Naive thymus-derived CD8-positive, alpha-beta T cell (primary cell): Measurements from ENCODE around the gene ISM1. TPM values are rescaled to one million over a fixed set of nuclear protein-coding genes. Genes with fewer than 3 reads are reported as not detected.

ENCODE experiments used
- ATAC-seq, 2 donors: fragments of 150-1000 bp; cut with Tn5 transposase in 1 of 2; sonication (Bioruptor Pico), chemical (Tn5 transposase) in 1 of 2; 1 replicate in 1 of 2; 2 replicates in 1 of 2; pipeline ENCODE4 v1.10.0; 2021; ENCODE audit warnings: mild to moderate bottlenecking in 2 of 2, moderate library complexity in 2 of 2
- POLR2A ChIA-PET: fragments of 350-600 bp; sonication (Branson Sonifier 250); formaldehyde crosslinking; loops from one replicate; lab custom pipeline; 2021; ENCODE audit warnings: antibody characterized with exemption; lab: Charles Lee
- DNase-seq, 10 donors: peaks; one replicate each; pipeline versions ENCODE4 v3.0.0 to v3.0.0-alpha.2; 2020 to 2022
- H3K27ac Mint-ChIP-seq, 10 donors: one replicate each; pipeline ENCODE4 v1.8.0; 2020 to 2022; ENCODE audit warnings: mild to moderate bottlenecking in 10 of 10, mixed read lengths in 10 of 10, moderate library complexity in 4 of 10, inconsistent platforms in 1 of 10
- H3K27me3 Mint-ChIP-seq, 5 donors: one replicate each; pipeline ENCODE4 v1.8.0; 2021 to 2022; ENCODE audit warnings: mixed read lengths in 5 of 5
- H3K36me3 Mint-ChIP-seq, 3 donors: one replicate each; pipeline ENCODE4 v1.8.0; 2020 to 2022; ENCODE audit warnings: mixed read lengths in 3 of 3, mild to moderate bottlenecking in 2 of 3, inconsistent platforms in 1 of 3
- H3K4me1 Mint-ChIP-seq, 4 donors: one replicate each; pipeline ENCODE4 v1.8.0; 2021 to 2022; ENCODE audit warnings: mixed read lengths in 4 of 4
- H3K4me3 Mint-ChIP-seq, 10 donors: one replicate each; pipeline ENCODE4 v1.8.0; 2020 to 2022; ENCODE audit warnings: mild to moderate bottlenecking in 10 of 10, mixed read lengths in 10 of 10, moderate library complexity in 6 of 10, inconsistent platforms in 1 of 10
- H3K9me3 Mint-ChIP-seq, 9 donors: one replicate each; pipeline ENCODE4 v1.8.0; 2020 to 2022; ENCODE audit warnings: mixed read lengths in 9 of 9, mild to moderate bottlenecking in 3 of 9, inconsistent platforms in 1 of 9, moderate library complexity in 1 of 9
- polyA plus RNA-seq, 3 donors: library from polyadenylated mRNA; unstranded; fragments of 300-500 nt; fragmentation: Illumina TruSeq; gene quantifications; one replicate each; pipeline ENCODE4 v1.2.3, GENCODE V29; 2021
- total RNA-seq, 8 experiments: library from RNA in 2 of 8; stranded (reverse) in 2 of 8; gene quantifications; one replicate each; pipeline ENCODE4 v1.2.3 and lab custom pipeline; 2021 to 2026

The ISM1 gene
- total and polyA plus RNA-seq, 5 experiments from 2014 or later: 0.15 to 0.49 (median 0.23) TPM

GRCh38 chr20:13262302-13262650 lies 41.2 kb downstream of the ISM1 start:
- H3K4me1 Mint-ChIP-seq: peaks cover 4 to 10% (median 7%) of the 10 kb centered on the region in 4 donors
- H3K4me3 Mint-ChIP-seq: no peak overlapping the region
- ATAC-seq (no peak), DNase-seq (no peak)
- H3K27ac Mint-ChIP-seq: no peak overlapping the region
- no peaks in the 10 kb centered on the region for H3K27me3 Mint-ChIP-seq
- H3K36me3 Mint-ChIP-seq: no peaks in the 10 kb centered on the region
- POLR2A ChIA-PET: interaction anchor here (1.0 kb wide), 1 partner anchor 14 kb away, joined by 3 read pairs; no protein-coding TSS in a partner anchor
- no peaks in the 10 kb centered on the region for H3K9me3 Mint-ChIP-seq

GRCh38 chr20:13262671-13263360 lies 41.7 kb downstream of the ISM1 start:
- H3K27ac Mint-ChIP-seq: peak overlapping the region in 1 of 10 donors; percentile 63
- peaks cover 4 to 10% (median 7%) of the 10 kb centered on the region in 4 donors for H3K4me1 Mint-ChIP-seq
- POLR2A ChIA-PET: no interaction called here
- H3K4me3 Mint-ChIP-seq: no peak overlapping the region
- no peak for DNase-seq
- H3K27me3 Mint-ChIP-seq: no peaks in the 10 kb centered on the region
- H3K36me3 Mint-ChIP-seq: no peaks in the 10 kb centered on the region
- no peak for ATAC-seq
- H3K9me3 Mint-ChIP-seq: no peaks in the 10 kb centered on the region

- DNase-seq: no peak
- H3K27ac Mint-ChIP-seq: peak overlapping the region in 2 of 10 donors; percentile 10 to 55
- POLR2A ChIA-PET: no interaction called here
These were observed 42.4 kb downstream of the ISM1 start for GRCh38 chr20:13263451-13263850.

GRCh38 chr20:13264907-13265306 lies 43.8 kb downstream of the ISM1 start:
- Mint-ChIP-seq H3K4me1 (peaks cover 4 to 8% (median 7%) of the 10 kb centered on the region in 4 donors), H3K36me3 (no peaks in the 10 kb centered on the region), H3K27ac (no peak overlapping the region), H3K9me3 (no peaks in the 10 kb centered on the region), H3K27me3 (peaks cover 0 to 6% (median 4%) of the 10 kb centered on the region in 5 donors), H3K4me3 (no peak overlapping the region)
- POLR2A ChIA-PET: no interaction called here
- no peak for DNase-seq
- no peak for ATAC-seq

More at GRCh38 chr20:13263451-13263850, 42.4 kb downstream of the ISM1 start:
- no peak overlapping the region for H3K4me3 Mint-ChIP-seq
- H3K4me1 Mint-ChIP-seq: peaks cover 4 to 8% (median 7%) of the 10 kb centered on the region in 4 donors
- ATAC-seq: no peak
- no peaks in the 10 kb centered on the region for H3K9me3 Mint-ChIP-seq
- H3K36me3 Mint-ChIP-seq: no peaks in the 10 kb centered on the region
- H3K27me3 Mint-ChIP-seq: peaks cover 0 to 6% (median 0%) of the 10 kb centered on the region in 5 donors

GRCh38 chr20:13265941-13266340 lies 44.9 kb downstream of the ISM1 start:
- no peaks in the 10 kb centered on the region for H3K9me3 Mint-ChIP-seq
- H3K4me3 Mint-ChIP-seq: no peak overlapping the region
- POLR2A ChIA-PET: no interaction called here
- DNase-seq: no peak
- H3K4me1 Mint-ChIP-seq: peaks cover 4 to 8% (median 7%) of the 10 kb centered on the region in 4 donors
- no peaks in the 10 kb centered on the region for H3K36me3 Mint-ChIP-seq
- peaks cover 0 to 10% (median 5%) of the 10 kb centered on the region in 5 donors for H3K27me3 Mint-ChIP-seq
- H3K27ac Mint-ChIP-seq: no peak overlapping the region
- no peak for ATAC-seq

DNA sequence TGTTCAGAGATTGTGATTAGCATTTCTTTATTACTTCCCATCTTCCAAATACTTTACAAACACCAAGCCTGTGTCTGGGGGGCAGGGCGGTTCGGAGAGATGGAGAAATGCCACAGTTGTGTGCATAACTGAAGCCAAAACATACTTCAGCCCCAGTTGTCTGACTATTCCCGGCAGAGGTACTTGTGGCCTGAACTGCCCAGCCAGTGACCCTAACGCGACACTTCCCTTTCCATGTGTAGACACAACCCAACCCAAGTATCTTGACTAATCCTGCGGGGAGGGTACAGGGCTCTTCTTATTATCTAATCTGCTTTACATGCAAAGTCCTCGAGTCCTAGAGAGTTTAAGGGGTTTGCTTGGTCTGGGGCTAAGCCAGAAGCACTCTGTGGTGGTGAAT lies 46.2 kb downstream of the ISM1 start:
- ATAC-seq (no peak), DNase-seq (no peak)
- Mint-ChIP-seq H3K9me3 (no peaks in the 10 kb centered on the region), H3K27me3 (peaks cover 4 to 10% (median 7%) of the 10 kb centered on the region in 5 donors), H3K36me3 (peaks cover 0 to 5% (median 1%) of the 10 kb centered on the region in 3 donors), H3K4me3 (no peak overlapping the region), H3K27ac (no peak overlapping the region), H3K4me1 (peaks cover 4 to 8% (median 5%) of the 10 kb centered on the region in 4 donors)
- POLR2A ChIA-PET: no interaction called here

- no peaks in the 10 kb centered on the region for H3K4me1 Mint-ChIP-seq
These were observed 47.9 kb downstream of the ISM1 start for GRCh38 chr20:13268953-13269352.

GRCh38 chr20:13270211-13270610 lies 49.1 kb downstream of the ISM1 start:
- POLR2A ChIA-PET: no interaction called here
- Mint-ChIP-seq H3K27ac (no peak overlapping the region), H3K4me1 (no peaks in the 10 kb centered on the region), H3K9me3 (no peaks in the 10 kb centered on the region), H3K36me3 (peaks cover 0 to 6% (median 1%) of the 10 kb centered on the region in 3 donors), H3K4me3 (no peak overlapping the region), H3K27me3 (peaks cover 4 to 10% (median 9%) of the 10 kb centered on the region in 5 donors)
- DNase-seq: no peak
- no peak for ATAC-seq

More at GRCh38 chr20:13268953-13269352, 47.9 kb downstream of the ISM1 start:
- Mint-ChIP-seq H3K9me3 (no peaks in the 10 kb centered on the region), H3K4me3 (no peak overlapping the region), H3K36me3 (peaks cover 0 to 6% (median 1%) of the 10 kb centered on the region in 3 donors), H3K27me3 (peaks cover 4 to 10% (median 9%) of the 10 kb centered on the region in 5 donors), H3K27ac (no peak overlapping the region)
- ATAC-seq: no peak
- no peak for DNase-seq
- POLR2A ChIA-PET: interaction anchor here (0.8 kb wide), 1 partner anchor 49 kb away, joined by 6 read pairs; no protein-coding TSS in a partner anchor

- DNase-seq (no peak), ATAC-seq (no peak)
- Mint-ChIP-seq H3K9me3 (no peaks in the 10 kb centered on the region), H3K36me3 (peaks cover 0 to 6% (median 1%) of the 10 kb centered on the region in 3 donors), H3K27me3 (peaks cover 4 to 10% (median 9%) of the 10 kb centered on the region in 5 donors), H3K27ac (no peak overlapping the region), H3K4me1 (no peaks in the 10 kb centered on the region), H3K4me3 (no peak overlapping the region)
- POLR2A ChIA-PET: no interaction called here
These were observed 50.0 kb downstream of the ISM1 start for GRCh38 chr20:13271098-13271497.

DNA sequence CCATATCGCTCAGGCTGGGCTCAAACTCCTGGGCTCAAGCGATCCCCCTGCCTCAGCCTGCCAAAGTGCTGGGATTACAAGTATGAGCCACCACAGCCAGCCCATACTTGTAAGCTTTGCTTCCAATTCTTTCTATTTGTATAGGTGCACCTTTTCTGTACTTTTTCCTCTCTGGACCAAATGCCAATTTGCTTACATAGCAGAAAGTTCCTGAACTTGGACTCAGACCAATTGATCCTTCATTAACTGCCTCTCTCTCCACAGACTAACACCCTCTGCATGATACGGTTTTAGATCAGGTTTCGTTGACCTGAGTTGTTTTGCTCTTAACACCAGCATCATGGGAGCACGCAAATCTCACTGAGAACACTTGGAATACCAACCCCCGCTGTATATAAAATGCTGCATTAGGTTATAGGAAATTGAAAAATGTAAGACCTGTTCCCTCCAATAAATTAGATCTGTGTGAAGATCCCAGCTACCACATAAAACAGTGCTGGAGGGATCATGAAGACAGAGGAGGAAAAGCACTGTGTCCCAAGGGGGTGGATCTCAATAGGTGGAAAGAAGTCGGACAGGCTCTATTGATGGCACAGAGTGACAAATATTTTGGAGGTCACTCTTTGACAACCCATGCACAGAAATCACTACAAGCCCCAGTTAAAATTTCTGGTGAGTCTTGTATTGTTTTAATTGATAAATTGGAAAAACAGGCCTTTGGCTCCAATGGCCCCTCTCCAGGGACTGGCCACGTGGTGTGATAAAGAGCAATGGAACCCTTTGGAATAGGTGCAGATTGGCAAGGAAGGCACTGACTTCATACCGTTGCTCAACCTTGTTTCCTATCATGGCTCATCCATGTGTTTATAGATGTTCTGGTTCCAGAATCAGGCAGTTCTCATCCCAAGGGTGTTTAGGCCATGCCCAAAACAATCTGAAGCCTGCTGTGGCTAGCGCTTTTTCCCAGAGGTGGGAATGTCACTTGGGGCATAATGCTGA lies 51.2 kb downstream of the ISM1 start:
- Mint-ChIP-seq H3K27ac (no peak overlapping the region), H3K4me3 (no peak overlapping the region), H3K9me3 (no peaks in the 10 kb centered on the region), H3K36me3 (peaks cover 0 to 6% (median 1%) of the 10 kb centered on the region in 3 donors), H3K27me3 (peaks cover 4 to 13% (median 9%) of the 10 kb centered on the region in 5 donors), H3K4me1 (no peaks in the 10 kb centered on the region)
- ATAC-seq: no peak
- POLR2A ChIA-PET: no interaction called here
- DNase-seq: no peak

GRCh38 chr20:13274275-13274861 lies 53.3 kb downstream of the ISM1 start:
- Mint-ChIP-seq H3K27me3 (peaks cover 3 to 10% (median 7%) of the 10 kb centered on the region in 5 donors), H3K27ac (no peak overlapping the region), H3K4me1 (no peaks in the 10 kb centered on the region), H3K9me3 (no peaks in the 10 kb centered on the region), H3K36me3 (peaks cover 0 to 6% (median 1%) of the 10 kb centered on the region in 3 donors), H3K4me3 (no peak overlapping the region)
- DNase-seq (no peak), ATAC-seq (no peak)
- POLR2A ChIA-PET: no interaction called here

GRCh38 chr20:13276945-13277541 lies 56.0 kb downstream of the ISM1 start:
- H3K9me3 Mint-ChIP-seq: no peaks in the 10 kb centered on the region
- H3K36me3 Mint-ChIP-seq: peaks cover 0 to 3% (median under 1%) of the 10 kb centered on the region in 3 donors
- peaks cover 0 to 5% (median 2%) of the 10 kb centered on the region in 5 donors for H3K27me3 Mint-ChIP-seq
- H3K4me1 Mint-ChIP-seq: no peaks in the 10 kb centered on the region
- DNase-seq (no peak), ATAC-seq (no peak)
- H3K27ac Mint-ChIP-seq: no peak overlapping the region
- no peak overlapping the region for H3K4me3 Mint-ChIP-seq
- POLR2A ChIA-PET: no interaction called here
